Measurements from ENCODE around the gene CYB561D2.

Gene CYB561D2

GRCh38 chr3:50341996-50342650, 8.5 kb upstream of the CYB561D2 start:
- no peak for DNase-seq

- no peak for DNase-seq
Measured at GRCh38 chr3:50342813-50343633, 7.6 kb upstream of the CYB561D2 start.

- DNase-seq, result no peak
Measured at GRCh38 chr3:50345008-50345407, 5.7 kb upstream of the CYB561D2 start.

- DNase-seq, result peak; percentile 22 to 41
Measured at GRCh38 chr3:50345586-50346234, 5.0 kb upstream of the CYB561D2 start, which contains the start of gene ZMYND10. TSS of gene ZMYND10 (minus strand) at chr3:50345732. CDS start at chr3:50345579, 153 bp downstream.

- DNase-seq, result peak; percentile 33 to 62
Measured at GRCh38 chr3:50347187-50347813, 3.4 kb upstream of the CYB561D2 start.

- no peak for DNase-seq
Measured at GRCh38 chr3:50350213-50350526, 492 bp upstream of the CYB561D2 start.

GRCh38 chr3:50351323-50351697, 648 bp downstream of the CYB561D2 start:
- DNase-seq, result no peak

GRCh38 chr3:50352781-50353180, 2.1 kb downstream of the CYB561D2 start:
- DNase-seq, result peak in 1 of 2 donors; percentile 49

- no peak for DNase-seq
Measured at GRCh38 chr3:50353245-50354004, 2.8 kb downstream of the CYB561D2 start.

- DNase-seq, result no peak
Measured at GRCh38 chr3:50354186-50354764, 3.6 kb downstream of the CYB561D2 start.

- no peak for DNase-seq
Measured at GRCh38 chr3:50354850-50355249, 4.2 kb downstream of the CYB561D2 start.

- no peak for DNase-seq
Measured at GRCh38 chr3:50355829-50356552, 5.3 kb downstream of the CYB561D2 start.

- DNase-seq, result no peak
Measured at GRCh38 chr3:50356553-50356952, 5.9 kb downstream of the CYB561D2 start.

GRCh38 chr3:50357481-50357880, 6.8 kb downstream of the CYB561D2 start:
- no peak for DNase-seq

GRCh38 chr3:50358355-50358910, 7.8 kb downstream of the CYB561D2 start:
- no peak for DNase-seq

- peak; percentile 64 to 97 for DNase-seq
Measured at GRCh38 chr3:50358911-50359759, 8.5 kb downstream of the CYB561D2 start, which contains the start of gene TMEM115. TSS of gene TMEM115 (minus strand) at chr3:50359521. CDS start at chr3:50359063, 458 bp downstream.

- DNase-seq, result no peak
Measured at GRCh38 chr3:50359760-50360110, 9.1 kb downstream of the CYB561D2 start.

- DNase-seq, result no peak
Measured at GRCh38 chr3:50364573-50365079, 14.0 kb downstream of the CYB561D2 start.

- peak; percentile 46 to 66 for DNase-seq
Measured at GRCh38 chr3:50365080-50365841, 14.6 kb downstream of the CYB561D2 start.
